Measurements from ENCODE around the gene SLC9B1. TPM values are rescaled to one million over a fixed set of nuclear protein-coding genes. Genes with fewer than 3 reads are reported as not detected.

Gene SLC9B1
- total and polyA plus RNA-seq, 2 donors (not counting 1 experiment from before 2014, with no cell fraction given) = 2.1 to 2.2 TPM

DNA sequence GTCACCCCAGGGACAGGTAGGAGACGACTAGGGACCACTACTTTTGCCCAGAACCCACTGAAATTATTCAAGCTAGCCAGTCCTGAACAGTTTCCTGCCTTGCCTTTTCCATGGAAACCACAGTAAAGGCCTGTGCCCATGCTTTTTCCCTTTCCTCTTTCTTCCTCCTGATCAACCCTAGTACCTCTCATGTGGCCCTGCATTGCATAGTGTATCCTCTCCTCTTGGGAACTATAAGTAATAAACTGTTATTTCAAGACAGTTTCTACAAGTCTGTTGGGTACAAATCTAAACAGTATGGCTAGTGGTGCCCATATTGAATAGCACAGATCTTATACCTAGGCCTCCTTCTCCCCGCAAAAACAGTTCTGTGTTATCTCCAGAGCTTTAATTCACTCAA lies 136.2 kb downstream of the SLC9B1 start:
- ChIA-PET CTCF (no interaction called here), POLR2A (no interaction called here)
- ATAC-seq (ENCODE audit: low read depth) (no peak), DNase-seq (no peak)
- Histone ChIP-seq H3K9ac (ENCODE audit: low read length) (no peak overlapping the region), H3K9me3 (ENCODE audit: control extremely low read depth in 1 of 3, control insufficient read depth in 2 of 3, insufficient read depth in 1 of 3, low read length in 2 of 3) (no peaks in the 10 kb centered on the region), H3K27me3 (replicated peaks in 1 of 4; ENCODE audit: control extremely low read depth in 1 of 4, control insufficient read depth in 3 of 4, insufficient read depth in 4 of 4, low read length in 3 of 4) (no peaks in the 10 kb centered on the region), H4K20me1 (ENCODE audit: control insufficient read depth, insufficient read depth, low read length, poor library complexity, severe bottlenecking) (no peaks in the 10 kb centered on the region), H3K27ac (ENCODE audit: low read length in 2 of 2) (no peak overlapping the region), H3K79me2 (ENCODE audit: control insufficient read depth, insufficient read depth, low read length) (peaks cover 3% of the 10 kb centered on the region), H3K36me3 (replicated peaks in 1 of 2; ENCODE audit: control extremely low read depth in 1 of 2, control insufficient read depth in 1 of 2, extremely low read depth in 1 of 2, insufficient read depth in 2 of 2, low read length in 1 of 2) (no peaks in the 10 kb centered on the region), H3K4me1 (ENCODE audit: control insufficient read depth in 2 of 2, insufficient read depth in 2 of 2, low read length in 2 of 2) (no peaks in the 10 kb centered on the region), H2AFZ (ENCODE audit: insufficient read depth, low read depth, low read length, poor library complexity, severe bottlenecking) (no peak overlapping the region), H3K4me2 (replicated peaks; ENCODE audit: low read depth, low read length, poor library complexity, severe bottlenecking) (no peak overlapping the region), H3K4me3 (ENCODE audit: control extremely low read depth in 1 of 5, extremely low read depth in 1 of 5, insufficient read depth in 1 of 5, low read depth in 2 of 5, low read length in 4 of 5) (no peak overlapping the region)
- intact Hi-C loops (cut with micrococcal nuclease) = no loop called here
- Mint-ChIP-seq H3K27ac (no peak overlapping the region), H3K4me1 (peaks cover 2% of the 10 kb centered on the region), H3K4me3 (no peak overlapping the region), H3K9me3 (ENCODE audit: insufficient read depth) (peaks cover 2% of the 10 kb centered on the region), H3K27me3 (no peaks in the 10 kb centered on the region)
- no peak for TF ChIP-seq EZH2 (IDR thresholded peaks at IDR 0.05; ENCODE audit: borderline replicate concordance, insufficient read depth, low read depth, low read length, poor library complexity, severe bottlenecking)
- TF ChIP-seq, protein P1, sequence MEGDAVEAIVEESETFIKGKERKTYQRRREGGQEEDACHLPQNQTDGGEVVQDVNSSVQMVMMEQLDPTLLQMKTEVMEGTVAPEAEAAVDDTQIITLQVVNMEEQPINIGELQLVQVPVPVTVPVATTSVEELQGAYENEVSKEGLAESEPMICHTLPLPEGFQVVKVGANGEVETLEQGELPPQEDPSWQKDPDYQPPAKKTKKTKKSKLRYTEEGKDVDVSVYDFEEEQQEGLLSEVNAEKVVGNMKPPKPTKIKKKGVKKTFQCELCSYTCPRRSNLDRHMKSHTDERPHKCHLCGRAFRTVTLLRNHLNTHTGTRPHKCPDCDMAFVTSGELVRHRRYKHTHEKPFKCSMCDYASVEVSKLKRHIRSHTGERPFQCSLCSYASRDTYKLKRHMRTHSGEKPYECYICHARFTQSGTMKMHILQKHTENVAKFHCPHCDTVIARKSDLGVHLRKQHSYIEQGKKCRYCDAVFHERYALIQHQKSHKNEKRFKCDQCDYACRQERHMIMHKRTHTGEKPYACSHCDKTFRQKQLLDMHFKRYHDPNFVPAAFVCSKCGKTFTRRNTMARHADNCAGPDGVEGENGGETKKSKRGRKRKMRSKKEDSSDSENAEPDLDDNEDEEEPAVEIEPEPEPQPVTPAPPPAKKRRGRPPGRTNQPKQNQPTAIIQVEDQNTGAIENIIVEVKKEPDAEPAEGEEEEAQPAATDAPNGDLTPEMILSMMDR (IDR thresholded peaks at IDR 0.05) = no peak
- 92% methylated on average over 1 of the region's 2 CpGs for WGBS (ENCODE audit: insufficient coverage)

DNA sequence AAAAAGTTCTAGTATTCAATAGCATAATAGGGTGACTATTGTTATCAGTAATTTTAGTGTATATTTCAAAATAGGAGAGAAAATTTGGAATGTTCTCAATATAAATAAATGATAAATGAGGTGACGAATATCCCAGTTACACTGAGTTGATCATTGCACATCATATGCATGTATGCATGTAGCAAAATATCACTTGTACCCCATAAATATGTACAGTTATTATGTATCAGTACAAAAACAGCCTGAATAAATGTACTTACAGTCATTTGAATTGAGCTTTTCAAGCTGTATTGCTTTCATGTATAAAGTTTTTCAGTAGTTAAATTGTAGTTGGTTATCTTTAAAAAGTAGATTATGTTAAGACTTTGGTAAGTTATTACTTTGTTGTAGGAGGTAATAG lies 138.2 kb downstream of the SLC9B1 start:
- Histone ChIP-seq H3K4me3 (ENCODE audit: control extremely low read depth in 1 of 5, extremely low read depth in 1 of 5, insufficient read depth in 1 of 5, low read depth in 2 of 5, low read length in 4 of 5) (no peak overlapping the region), H3K4me2 (replicated peaks; ENCODE audit: low read depth, low read length, poor library complexity, severe bottlenecking) (no peak overlapping the region), H3K27me3 (replicated peaks in 1 of 4; ENCODE audit: control extremely low read depth in 1 of 4, control insufficient read depth in 3 of 4, insufficient read depth in 4 of 4, low read length in 3 of 4) (no peaks in the 10 kb centered on the region), H4K20me1 (ENCODE audit: control insufficient read depth, insufficient read depth, low read length, poor library complexity, severe bottlenecking) (no peaks in the 10 kb centered on the region), H2AFZ (ENCODE audit: insufficient read depth, low read depth, low read length, poor library complexity, severe bottlenecking) (no peak overlapping the region), H3K4me1 (ENCODE audit: control insufficient read depth in 2 of 2, insufficient read depth in 2 of 2, low read length in 2 of 2) (no peaks in the 10 kb centered on the region), H3K27ac (ENCODE audit: low read length in 2 of 2) (no peak overlapping the region), H3K79me2 (ENCODE audit: control insufficient read depth, insufficient read depth, low read length) (peaks cover 19% of the 10 kb centered on the region), H3K36me3 (replicated peaks in 1 of 2; ENCODE audit: control extremely low read depth in 1 of 2, control insufficient read depth in 1 of 2, extremely low read depth in 1 of 2, insufficient read depth in 2 of 2, low read length in 1 of 2) (peaks cover 0 to under 1% of the 10 kb centered on the region in 2 experiments), H3K9ac (ENCODE audit: low read length) (no peak overlapping the region), H3K9me3 (ENCODE audit: control extremely low read depth in 1 of 3, control insufficient read depth in 2 of 3, insufficient read depth in 1 of 3, low read length in 2 of 3) (peaks cover 0 to 15% (median 13%) of the 10 kb centered on the region in 3 donors)
- H3K27me3 Mint-ChIP-seq = no peaks in the 10 kb centered on the region
- H3K9me3 Mint-ChIP-seq (ENCODE audit: insufficient read depth) = peaks cover 2% of the 10 kb centered on the region
- no peak overlapping the region for H3K4me3 Mint-ChIP-seq
- WGBS (ENCODE audit: insufficient coverage) = no CpG with 5 or more reads among the region's 1 CpG
- intact Hi-C loops (cut with micrococcal nuclease) = no loop called here
- ATAC-seq (ENCODE audit: low read depth) (no peak), DNase-seq (no peak)
- no peak overlapping the region for H3K27ac Mint-ChIP-seq
- TF ChIP-seq, protein P1 (IDR thresholded peaks at IDR 0.05) = no peak
- ChIA-PET POLR2A (no interaction called here), CTCF (interaction anchor here (0.7 kb wide), 1 partner anchor 79 kb away, joined by 3 read pairs; no protein-coding TSS in a partner anchor)
- peaks cover 2% of the 10 kb centered on the region for H3K4me1 Mint-ChIP-seq

Measured in B cell (primary cell).